IPS-18c (cell line): ENCODE measurements around the gene GLIPR2.

Experiments used
- H3K4me3 ChIP-seq: 2 replicates; pipeline ENCODE4 v1.7.0; 2013; ENCODE audit warnings: low read depth, mild to moderate bottlenecking, low read length, moderate library complexity; ENCODE audit not compliant: insufficient read depth
- H3K9me3 ChIP-seq: one replicate; pipeline ENCODE4 v1.6.1; 2013; ENCODE audit warnings: mild to moderate bottlenecking, low read length, moderate library complexity; ENCODE audit not compliant: control insufficient read depth, insufficient read depth

GLIPR2 gene

DNA sequence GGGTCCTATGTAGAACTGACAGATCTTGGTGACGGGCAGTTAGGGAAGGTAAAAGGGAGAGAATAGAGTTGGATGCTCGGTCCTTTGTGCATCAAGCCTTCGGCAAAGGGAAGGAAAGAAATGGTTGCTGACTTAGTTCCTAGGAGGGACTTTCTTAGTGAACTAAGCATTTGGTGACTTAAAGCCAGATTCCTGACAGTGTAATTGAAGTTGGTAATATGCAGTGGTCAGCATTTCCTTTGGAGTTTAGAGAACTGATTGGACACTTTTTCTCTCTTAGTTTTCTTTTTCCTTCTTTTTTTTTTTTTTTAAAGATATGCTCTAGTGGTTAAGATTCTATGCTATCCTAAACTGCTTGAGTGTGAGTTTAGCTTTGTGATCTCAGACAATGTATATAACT lies 56.5 kb downstream of the GLIPR2 start:
- Histone ChIP-seq H3K9me3 (no peaks in the 10 kb centered on the region), H3K4me3 (no peak overlapping the region)

DNA sequence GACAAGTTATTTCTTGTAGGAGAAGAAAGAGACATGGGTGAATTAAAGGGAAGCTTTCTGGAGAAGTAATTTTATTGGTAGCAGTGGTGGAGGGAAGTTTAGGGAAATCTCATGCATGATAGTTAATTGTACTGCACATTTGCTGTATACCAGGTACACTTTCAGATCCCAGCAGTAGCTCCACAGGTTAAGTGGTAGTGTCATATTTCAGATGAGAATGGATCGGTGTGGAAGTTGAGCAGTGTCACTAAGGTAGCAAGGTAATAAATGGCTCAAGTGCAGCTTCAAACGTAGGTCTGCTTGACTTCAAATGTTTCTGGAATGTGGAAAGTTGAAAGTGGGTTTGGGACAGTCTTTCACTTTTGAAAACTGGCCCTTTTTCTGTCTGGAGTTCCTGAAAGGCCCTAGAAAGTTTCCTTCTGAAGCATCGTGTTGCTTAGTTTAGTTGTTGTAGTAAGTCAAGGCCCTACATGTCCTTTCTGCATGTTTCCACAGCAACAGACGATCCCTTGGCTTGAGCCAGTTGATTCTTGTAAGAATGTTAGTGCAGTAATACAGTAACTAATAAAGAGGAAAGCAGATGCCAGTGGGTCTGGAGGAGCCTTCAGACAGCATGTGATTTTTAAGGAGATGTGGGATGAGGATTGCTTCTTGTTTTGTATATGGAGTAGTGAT lies 57.9 kb downstream of the GLIPR2 start:
- H3K4me3 ChIP-seq: no peak overlapping the region

DNA sequence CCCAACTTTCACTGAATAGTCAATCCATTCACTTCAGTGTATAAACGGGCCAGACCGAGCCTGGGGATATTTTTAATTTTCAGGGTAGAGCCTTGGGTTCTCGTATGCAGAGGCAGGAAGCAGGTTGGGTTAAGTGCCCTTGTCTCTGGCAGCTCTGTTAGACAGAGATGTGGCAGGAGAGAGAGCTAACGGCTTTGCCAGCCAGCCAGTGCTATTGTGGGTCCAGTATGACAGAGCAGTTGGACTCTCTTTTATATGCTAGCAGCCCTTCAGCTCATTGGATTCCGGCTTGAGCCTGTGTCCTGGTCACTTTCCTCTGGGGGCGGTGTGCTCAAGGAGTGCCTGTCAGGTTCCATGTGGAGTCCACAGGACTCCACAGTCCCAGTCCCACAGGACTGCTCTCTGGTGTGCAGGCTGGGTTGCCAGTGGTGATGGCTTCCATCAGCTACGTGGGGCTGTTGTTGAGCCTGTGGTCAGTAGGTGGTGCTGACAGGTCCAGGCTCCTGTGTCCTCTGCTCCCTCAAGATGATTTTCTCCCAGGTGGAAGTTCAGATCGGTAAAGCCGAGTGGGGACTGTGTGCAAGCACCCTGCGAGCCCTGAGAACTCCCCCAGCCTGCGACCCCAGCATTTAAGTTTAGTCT lies 68.5 kb downstream of the GLIPR2 start:
- H3K9me3 ChIP-seq: no peaks in the 10 kb centered on the region
- no peak overlapping the region for H3K4me3 ChIP-seq

More for the DNA sequence above, 57.9 kb downstream of the GLIPR2 start:
- H3K9me3 ChIP-seq: no peaks in the 10 kb centered on the region

DNA sequence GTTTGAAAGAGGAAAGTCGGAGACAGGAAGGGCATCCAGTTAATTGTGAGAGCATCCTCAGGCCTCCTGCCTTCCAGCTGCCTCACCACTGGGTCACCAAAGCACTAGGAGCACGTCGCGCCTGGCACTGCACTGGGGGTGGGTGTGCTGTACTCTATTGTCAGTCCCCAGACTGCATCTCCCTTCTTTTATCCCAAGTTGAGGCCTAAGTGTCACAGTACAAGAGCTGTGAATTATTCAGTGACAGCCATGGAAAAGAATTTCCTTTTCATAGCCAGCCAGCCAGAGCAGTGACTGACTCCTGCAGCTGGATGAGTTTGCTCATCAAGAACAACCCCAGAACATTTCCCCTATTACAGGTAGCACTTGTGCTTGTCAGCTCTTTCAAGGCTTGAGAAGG lies 70.5 kb downstream of the GLIPR2 start:
- Histone ChIP-seq H3K9me3 (no peaks in the 10 kb centered on the region), H3K4me3 (no peak overlapping the region)

DNA sequence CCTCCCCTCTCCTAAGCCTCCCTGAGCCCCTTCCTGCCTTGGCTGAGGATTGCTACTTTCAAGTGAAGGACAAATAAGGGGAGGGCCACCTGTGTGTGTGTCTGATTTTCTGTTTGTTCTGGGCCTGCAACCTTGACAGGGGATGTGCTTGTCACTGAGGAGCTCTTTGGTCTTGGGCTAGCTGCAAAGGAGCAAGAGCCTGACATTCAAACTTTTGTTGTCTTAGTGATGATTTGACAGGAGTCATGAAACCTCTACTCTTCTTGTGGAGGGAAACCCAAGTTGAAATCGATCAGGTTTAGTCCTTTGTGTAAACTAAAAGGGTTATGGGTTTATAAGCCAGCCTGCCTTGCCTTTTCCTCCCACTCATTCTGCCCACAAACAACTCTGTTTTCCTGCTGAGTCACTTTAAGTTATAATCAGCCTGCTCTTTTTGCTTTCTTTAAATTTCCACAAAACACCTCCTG lies 71.0 kb downstream of the GLIPR2 start:
- Histone ChIP-seq H3K4me3 (no peak overlapping the region), H3K9me3 (no peaks in the 10 kb centered on the region)

DNA sequence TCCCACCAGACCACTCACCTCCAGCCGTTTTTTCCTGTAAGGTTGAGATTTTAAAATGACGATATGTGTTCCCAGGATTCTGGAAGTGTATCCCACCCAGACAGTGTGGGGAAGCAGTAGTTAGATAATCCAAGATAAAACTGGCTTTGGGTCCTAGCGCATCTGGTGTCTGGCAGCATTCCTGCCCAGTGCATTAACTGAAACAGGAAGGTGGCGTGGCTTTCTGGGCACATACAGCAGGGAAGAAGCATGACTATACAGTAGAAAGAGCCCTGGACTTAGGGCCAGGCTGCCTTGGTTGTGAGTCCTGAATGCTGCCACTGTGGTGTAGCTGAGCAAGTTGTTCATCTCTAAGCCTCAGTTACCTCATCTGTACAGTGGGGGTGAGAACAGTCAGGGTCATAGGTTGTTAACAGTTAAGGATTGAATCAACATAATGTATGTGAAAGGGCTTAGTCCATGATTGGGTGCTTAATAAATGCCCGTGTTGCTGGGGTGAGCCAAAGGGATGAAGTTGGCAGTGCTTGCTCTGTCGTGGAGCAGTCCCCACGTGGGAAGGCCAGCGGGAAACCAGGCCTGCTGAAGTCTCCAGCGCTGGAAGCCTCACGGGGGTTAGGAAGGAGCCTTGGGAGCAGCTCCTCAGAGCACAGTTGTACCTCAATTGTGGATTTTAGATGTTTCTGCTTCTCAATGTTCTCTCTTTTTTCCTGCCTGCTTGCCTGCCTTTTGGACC lies 72.2 kb downstream of the GLIPR2 start:
- H3K9me3 ChIP-seq: no peaks in the 10 kb centered on the region
- no peak overlapping the region for H3K4me3 ChIP-seq

DNA sequence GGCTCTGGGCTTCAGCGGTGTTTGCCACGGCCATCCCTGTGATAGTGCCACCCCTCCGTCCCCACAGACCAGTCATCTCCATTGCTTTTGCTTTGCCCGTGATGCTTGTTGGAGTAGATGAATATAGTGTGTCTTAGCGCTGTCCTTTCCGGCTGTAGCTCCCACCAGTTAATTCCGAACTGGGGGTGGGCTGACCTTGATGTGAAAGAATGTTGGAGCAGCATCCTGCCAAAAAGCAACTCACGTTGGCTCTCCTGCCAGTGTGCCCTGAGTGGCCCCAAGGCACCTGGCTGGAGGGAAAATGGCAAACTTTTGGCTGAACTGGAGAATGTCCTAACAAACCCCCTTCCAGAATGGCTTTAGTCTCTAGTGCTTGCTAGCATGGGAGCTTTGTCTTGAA lies 74.2 kb downstream of the GLIPR2 start:
- H3K4me3 ChIP-seq: no peak overlapping the region
- no peaks in the 10 kb centered on the region for H3K9me3 ChIP-seq

DNA sequence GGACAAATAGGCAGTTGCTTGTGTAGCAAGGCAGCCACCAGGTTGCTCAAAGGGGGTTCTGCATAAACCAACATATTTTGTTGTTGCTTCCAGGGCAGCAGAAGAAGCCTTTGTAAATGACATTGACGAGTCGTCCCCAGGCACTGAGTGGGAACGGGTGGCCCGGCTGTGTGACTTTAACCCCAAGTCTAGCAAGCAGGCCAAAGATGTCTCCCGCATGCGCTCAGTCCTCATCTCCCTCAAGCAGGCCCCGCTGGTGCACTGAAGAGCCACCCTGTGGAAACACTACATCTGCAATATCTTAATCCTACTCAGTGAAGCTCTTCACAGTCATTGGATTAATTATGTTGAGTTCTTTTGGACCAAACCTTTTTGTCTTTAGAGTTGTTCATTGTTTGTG lies 75.0 kb downstream of the GLIPR2 start:
- no peak overlapping the region for H3K4me3 ChIP-seq
- no peaks in the 10 kb centered on the region for H3K9me3 ChIP-seq

DNA sequence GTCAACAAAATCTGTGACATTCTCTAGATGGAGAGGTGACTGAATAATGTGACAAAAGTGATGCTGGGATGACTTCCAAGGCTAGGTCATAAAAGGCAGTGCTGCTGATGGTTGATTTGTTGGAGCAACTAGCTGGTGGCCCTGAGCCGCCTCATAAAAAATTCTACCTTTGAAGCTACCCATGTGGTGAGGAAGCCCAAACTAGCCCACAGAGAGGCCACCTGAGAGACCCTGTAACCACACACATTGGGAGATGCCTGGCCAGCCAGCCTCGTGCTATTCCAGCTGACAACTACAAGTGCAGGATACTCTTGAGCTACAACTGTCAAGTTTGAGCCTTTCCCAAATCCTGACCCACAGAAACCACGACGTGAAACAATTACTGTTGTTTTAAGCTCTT lies 76.9 kb downstream of the GLIPR2 start:
- H3K9me3 ChIP-seq: no peaks in the 10 kb centered on the region
- no peak overlapping the region for H3K4me3 ChIP-seq
